Stimulated activated CD8-positive, alpha-beta memory T cell treated with anti-CD3 and anti-CD28 coated beads, Interleukin-12 subunit alpha, Interleukin-12 subunit beta, amount 100 ng/mL, for 24 hours (primary cell): ENCODE results near the gene GRAPL.
"Not testable (repeated sequence)": the region's sequence is repeated elsewhere in the genome, so short reads cannot be mapped to it uniquely, and the experiment has no call there.

Experiments
- DNase-seq: peaks from one replicate; pipeline ENCODE4 v3.0.0-alpha.2; 2020; ENCODE audit errors: extremely low read depth

Gene GRAPL

DNA sequence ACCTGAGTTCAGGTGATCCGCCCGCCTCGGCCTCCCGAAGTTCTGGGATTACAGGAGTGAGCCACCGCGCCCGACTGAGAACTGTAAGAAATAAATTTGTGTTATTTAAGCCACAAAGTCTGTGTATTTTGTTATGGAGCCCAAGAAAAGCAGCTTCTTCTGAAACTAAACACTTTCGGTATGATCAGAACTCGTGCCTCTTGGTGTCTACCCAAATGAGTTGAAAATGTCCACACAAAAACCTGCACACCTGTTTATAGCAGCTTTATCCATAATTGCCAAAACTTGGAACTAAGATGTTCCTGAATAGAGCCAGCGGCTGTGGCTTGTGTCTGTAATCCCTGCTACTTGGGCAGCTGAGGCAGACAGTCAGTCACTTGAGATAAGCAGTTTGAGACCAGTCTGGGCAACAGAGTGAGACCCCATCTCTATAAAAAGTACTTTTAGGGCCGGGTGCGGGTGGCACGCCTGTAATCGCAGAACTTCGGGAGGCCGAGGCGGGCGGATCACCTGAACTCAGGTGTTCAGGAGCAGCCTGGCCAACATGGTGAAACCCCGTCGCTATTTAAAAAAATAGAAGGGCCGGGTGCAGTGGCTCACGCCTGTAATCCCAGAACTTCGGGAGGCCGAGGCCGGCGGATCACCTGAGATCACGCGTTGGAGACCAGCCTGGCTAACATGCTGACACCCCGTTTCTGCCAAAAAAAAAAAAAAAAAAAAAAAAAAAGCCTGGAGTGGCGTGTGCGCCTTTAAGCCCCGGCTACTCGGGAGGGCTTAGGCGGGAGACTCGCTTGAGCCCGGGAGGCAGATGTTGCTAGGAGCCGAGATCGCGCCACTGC, 61.7 kb downstream of the GRAPL start:
- not testable (repeated sequence) for DNase-seq

DNA sequence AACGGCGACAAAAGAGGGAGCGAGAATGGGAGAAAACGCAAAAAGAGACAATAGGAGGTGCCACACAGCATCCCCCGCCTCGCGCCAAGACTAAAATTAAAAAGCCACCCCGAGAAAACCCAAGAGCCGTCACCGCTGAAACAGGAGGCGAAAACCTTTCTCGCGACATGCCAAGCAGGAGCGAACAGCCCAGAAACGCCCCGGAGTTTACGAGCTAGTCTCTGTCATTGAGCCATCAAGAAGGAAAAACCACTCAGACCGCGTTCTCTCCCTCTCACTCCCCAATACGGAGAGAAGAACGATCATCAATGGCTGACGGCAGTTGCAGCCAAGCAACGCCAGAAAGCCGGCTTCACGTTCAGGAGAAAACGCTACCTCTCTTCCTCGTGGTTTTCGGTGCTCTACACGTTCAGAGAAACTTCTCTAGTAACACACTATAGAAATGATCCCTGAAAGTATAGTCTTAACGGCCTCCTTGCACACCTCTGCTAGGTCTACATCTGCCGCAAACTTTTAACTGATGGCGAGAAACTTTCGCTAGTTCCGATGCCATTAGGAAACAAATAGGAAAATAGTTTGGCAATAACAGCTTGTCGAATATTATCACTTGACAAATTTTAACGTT, 62.5 kb downstream of the GRAPL start:
- not testable (repeated sequence) for DNase-seq

DNA sequence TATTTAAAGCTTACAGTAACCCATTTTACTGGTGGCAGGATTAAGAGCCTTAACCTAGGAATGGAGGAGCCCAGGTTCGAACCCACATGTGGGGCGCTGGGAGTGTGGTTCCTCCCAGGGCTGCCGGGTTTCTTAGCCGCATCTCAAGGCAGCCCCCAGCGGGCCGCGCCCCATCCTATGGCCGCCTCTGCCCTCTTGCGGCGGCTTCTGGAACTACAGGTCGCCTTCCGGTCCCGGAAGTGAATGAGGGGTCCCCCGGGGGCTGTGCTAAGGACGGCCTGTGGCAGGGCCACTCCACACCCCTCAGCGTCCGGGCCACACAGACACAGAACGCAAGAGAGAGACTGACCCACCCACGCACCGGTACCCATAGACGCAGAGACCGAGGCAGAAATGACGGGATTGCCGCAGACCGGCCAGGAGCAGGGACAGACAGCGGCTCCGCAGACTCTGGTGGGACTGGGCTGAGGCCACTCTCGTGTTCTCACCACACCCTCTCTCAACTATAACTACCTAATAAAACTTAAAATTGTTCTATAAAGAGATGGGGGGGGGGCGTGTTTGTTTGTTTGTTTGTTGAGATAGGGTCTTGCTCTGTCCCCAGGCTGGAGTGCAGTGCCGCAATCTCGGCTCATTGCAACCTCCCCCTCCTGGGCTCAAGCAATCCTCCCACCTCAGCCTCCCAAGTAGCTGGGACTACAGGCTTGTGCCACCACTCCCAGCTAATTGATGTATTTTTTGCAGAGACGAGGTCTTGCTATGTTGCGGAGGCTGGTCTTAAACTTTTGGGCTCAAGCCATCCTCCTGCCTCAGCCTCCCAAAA, 69.2 kb downstream of the GRAPL start:
- DNase-seq, result not testable (repeated sequence)

DNA sequence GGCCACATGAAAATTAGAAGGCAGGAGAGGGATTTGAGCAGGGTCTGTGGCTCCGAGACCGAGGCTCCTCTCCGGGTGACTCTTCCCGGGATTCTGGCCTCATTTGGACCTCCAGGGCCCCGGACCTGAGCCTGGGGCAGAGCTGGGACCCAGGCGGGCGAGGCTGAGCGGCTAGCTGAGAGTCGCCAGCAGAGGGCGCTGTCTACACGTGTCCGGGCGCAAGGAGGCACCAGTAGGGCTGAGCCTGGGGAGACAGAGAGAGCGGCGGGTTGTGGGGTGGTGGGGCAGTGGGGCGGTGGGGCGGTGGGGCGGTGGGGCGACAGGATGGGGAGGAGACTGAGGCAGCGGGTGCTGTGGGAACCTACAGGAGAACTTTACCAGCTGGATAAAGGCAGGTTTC, 75.1 kb downstream of the GRAPL start:
- not testable (repeated sequence) for DNase-seq

DNA sequence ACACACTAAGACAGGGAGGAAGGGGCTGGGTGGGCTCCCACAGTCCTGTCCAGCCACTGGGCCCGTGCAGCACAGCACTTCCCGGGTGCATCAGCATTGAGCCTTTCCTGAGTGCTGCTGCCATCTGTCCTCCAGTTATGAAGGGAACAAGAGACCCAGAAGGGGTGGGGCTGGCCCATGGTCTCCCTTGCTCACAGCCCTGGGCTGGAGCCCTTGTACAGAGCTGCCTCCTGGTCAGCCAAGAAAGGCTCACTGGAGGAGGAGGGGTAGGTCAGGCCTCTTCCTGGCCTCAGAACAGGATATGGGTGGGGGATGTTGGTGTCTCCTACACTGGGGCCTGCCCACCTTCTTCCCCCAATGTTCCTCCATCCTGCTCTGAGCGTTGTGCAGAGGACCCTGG, 76.0 kb downstream of the GRAPL start:
- not testable (repeated sequence) for DNase-seq
